ENCODE data around the gene TIGD7. TPM values are rescaled to one million over a fixed set of nuclear protein-coding genes. Genes with fewer than 3 reads are reported as not detected.

TIGD7 gene
- total RNA-seq, 1 experiment from 2014 or later: 4.2 TPM

- WGBS (ENCODE audit: extremely low coverage, insufficient read length, low lambda C conversion rate): no CpG with 5 or more reads among the region's 4 CpGs
- Histone ChIP-seq H3K9me3 (ENCODE audit: control insufficient read depth, low read depth, low read length) (peaks cover 36% of the 10 kb centered on the region), H3K18ac (ENCODE audit: insufficient read length, low read depth, low read length) (no peak overlapping the region), H4K91ac (ENCODE audit: insufficient read length, low read depth, low read length) (no peak overlapping the region), H3K79me2 (ENCODE audit: insufficient read depth, low read length) (no peaks in the 10 kb centered on the region), H3K27ac (ENCODE audit: insufficient read length, low read depth, low read length) (no peak overlapping the region), H3K4me1 (ENCODE audit: insufficient read depth, low read length) (0 out of 2 replicates have a peak, but pooled peaks cover 4% of the 10 kb centered on the region), H2BK5ac (ENCODE audit: insufficient read length, low read length) (no peak overlapping the region), H3K27me3 (ENCODE audit: insufficient read depth, low read length) (no peaks in the 10 kb centered on the region), H3K4me2 (ENCODE audit: insufficient read depth, insufficient read length, low read length) (peak overlapping the region; percentile 34), H3K9ac (ENCODE audit: extremely low read depth, insufficient read length, low read length) (no peak overlapping the region), H3K14ac (ENCODE audit: insufficient read depth, low read length) (no peak overlapping the region), H3K56ac (ENCODE audit: insufficient read length, low read depth, low read length) (no peak overlapping the region), H4K5ac (ENCODE audit: insufficient read length, low read depth, low read length) (no peak overlapping the region), H3K23me2 (ENCODE audit: insufficient read length, low read depth, low read length, poor library complexity, severe bottlenecking) (peaks cover 5% of the 10 kb centered on the region), H2AK5ac (ENCODE audit: insufficient read length, low read length) (no peak overlapping the region), H3K23ac (ENCODE audit: insufficient read length, low read depth, low read length) (no peak overlapping the region), H3K79me1 (ENCODE audit: insufficient read depth, low read depth, low read length, poor library complexity, severe bottlenecking) (no peaks in the 10 kb centered on the region), H3T11ph (ENCODE audit: low read length) (no peak overlapping the region), H2BK12ac (ENCODE audit: insufficient read length, low read depth, low read length) (no peak overlapping the region), H2AFZ (ENCODE audit: low read length) (no peak overlapping the region), H2BK120ac (ENCODE audit: low read depth, low read length, poor library complexity, severe bottlenecking) (no peak overlapping the region), H3K4ac (ENCODE audit: low read depth, low read length) (no peak overlapping the region), H4K20me1 (ENCODE audit: control insufficient read depth, insufficient read depth, insufficient read length) (no peaks in the 10 kb centered on the region), H4K8ac (replicated peaks; ENCODE audit: insufficient read length, low read depth, low read length) (no peak overlapping the region), H2BK15ac (ENCODE audit: low read depth, low read length) (no peak overlapping the region), H2BK20ac (ENCODE audit: low read depth, low read length, poor library complexity, severe bottlenecking) (no peak overlapping the region)
- peaks cover 18% of the 10 kb centered on the region for H3K27me3 Mint-ChIP-seq (ENCODE audit: low read depth)
- no peak overlapping the region for H3K27ac Mint-ChIP-seq
- TF ChIP-seq CTCF (conservative IDR thresholded peaks at IDR 0.05): no peak
- H3K4me1 Mint-ChIP-seq: peaks cover 7% of the 10 kb centered on the region in 2 experiments; a peak in 1 of 4 replicates
- no peak for DNase-seq
- H3K9me3 Mint-ChIP-seq: peaks cover 77 to 86% of the 10 kb centered on the region in 2 experiments
- peak overlapping the region; percentile 77 to 81 for H3K4me3 Mint-ChIP-seq
- H3K36me3 Mint-ChIP-seq (ENCODE audit: insufficient read depth in 1 of 3, low read depth in 3 of 3): peaks cover 72 to 83% (median 79%) of the 10 kb centered on the region in 3 experiments
Measured at GRCh38 chr16:3304370-3304769, 860 bp downstream of the TIGD7 start.

Measured in H9 (cell line).